K562 (cell line): Measurements from ENCODE around the gene GABARAPL2. TPM values are rescaled to one million over a fixed set of nuclear protein-coding genes. Genes with fewer than 3 reads are reported as not detected.

ENCODE experiments used
- BDP1 ChIP-seq: IDR thresholded peaks from 3 replicates; pipeline ENCODE4 v1.6.1; 2011; ENCODE audit not compliant: insufficient read length, insufficient read depth
- ETV5 ChIP-seq: sonication (generic); formaldehyde crosslinking; IDR thresholded peaks from 2 replicates; pipeline ENCODE4 v1.4.0; 2020; ENCODE audit warnings: low read depth, mild to moderate bottlenecking, missing genetic modification reagents
- FIP1L1 ChIP-seq: fragments of 200-400 bp; formaldehyde crosslinking; IDR thresholded peaks from 2 replicates; pipeline ENCODE4 v1.6.1; 2018; ENCODE audit warnings: mild to moderate bottlenecking, low read depth, low read length; ENCODE audit not compliant: poor library complexity, severe bottlenecking
- HSF4 ChIP-seq: fragments of 250-450 bp; sonication (Bioruptor Pico); IDR thresholded peaks from 2 replicates; pipeline ENCODE4 v2.1.2; 2022; ENCODE audit warnings: mild to moderate bottlenecking, moderate library complexity, borderline replicate concordance
- MAX ChIP-seq: sonication (generic); formaldehyde crosslinking; IDR thresholded peaks from 2 replicates; pipeline ENCODE4 v1.9.0; 2022; ENCODE audit warnings: mild to moderate bottlenecking, missing genetic modification reagents
- RBM34 ChIP-seq: fragments of 200-400 bp; formaldehyde crosslinking; IDR thresholded peaks from 2 replicates; pipeline ENCODE4 v1.6.1; 2018; ENCODE audit warnings: low read length, borderline replicate concordance; ENCODE audit not compliant: insufficient read depth
- RUNX1 ChIP-seq: sonication (generic); IDR thresholded peaks from 2 replicates; pipeline ENCODE4 v1.6.1; 2016; ENCODE audit warnings: antibody characterized with exemption, low read depth
- SAP30 ChIP-seq: fragments of 200-600 bp; sonication (generic); IDR thresholded peaks from 2 replicates; pipeline ENCODE4 v1.6.1; 2012; ENCODE audit warnings: borderline replicate concordance, low read depth, mild to moderate bottlenecking, moderate library complexity, low read length, control low read depth, inconsistent platforms; ENCODE audit not compliant: insufficient read depth, poor library complexity, severe bottlenecking
- SOX6 ChIP-seq: fragments of 450-650 bp; IDR thresholded peaks from 2 replicates; pipeline ENCODE4 v1.6.1; 2014; ENCODE audit warnings: mild to moderate bottlenecking
- ZNF121 ChIP-seq: sonication (generic); formaldehyde crosslinking; conservative IDR thresholded peaks from 2 replicates; pipeline ENCODE4 v1.8.0; 2022; ENCODE audit warnings: missing genetic modification reagents
- ZNF174 ChIP-seq: fragments of 250-450 bp; sonication (Bioruptor Pico); IDR thresholded peaks from 2 replicates; pipeline ENCODE4 v1.4.0; 2020; ENCODE audit warnings: mild to moderate bottlenecking
- polyA plus RNA-seq, 8 experiments: library from polyadenylated mRNA; depleted of rRNA in 4 of 8; stranded (reverse) in 5 of 8; unstranded in 3 of 8; fragments of >200 nt; fragmentation: Nextera tagmentation in 2 of 8; fragmentation: Illumina TruSeq in 1 of 8; extraction: Ambion mirVana in 2 of 8; extraction: Trizol in 1 of 8; gene quantifications; 2 replicates each; pipeline versions ENCODE4 v1.2.1 to v1.2.3, GENCODE V29; 2011 to 2014; ENCODE audit warnings: inconsistent platforms in 1 of 8, missing spikeins in 1 of 8
- total RNA-seq, 7 experiments: library from RNA; depleted of rRNA in 6 of 7; stranded (reverse); fragments of >200 nt in 6 of 7; fragmentation: Illumina TruSeq in 2 of 7; extraction: Trizol in 2 of 7; gene quantifications; 2 replicates each; pipeline versions ENCODE4 v1.2.1 to v1.2.3, GENCODE V29; 2011 to 2021; ENCODE audit warnings: low replicate concordance in 1 of 7
- TF ChIP-seq, protein P1 (sequence below): fragments of 450-650 bp; formaldehyde crosslinking; IDR thresholded peaks from 2 replicates; pipeline ENCODE4 v1.4.0; 2022; ENCODE audit warnings: missing genetic modification characterization
- TF ChIP-seq, protein P2 (sequence below): fragments of 450-650 bp; formaldehyde crosslinking; IDR thresholded peaks from 2 replicates; pipeline ENCODE4 v1.4.0; 2020; ENCODE audit warnings: mild to moderate bottlenecking
- TF ChIP-seq, protein P3 (sequence below): fragments of 200-400 bp; formaldehyde crosslinking; IDR thresholded peaks from 2 replicates; pipeline ENCODE4 v1.6.1; 2017; ENCODE audit warnings: mild to moderate bottlenecking, low read depth, low read length, moderate library complexity
- TF ChIP-seq, protein P4 (sequence below): fragments of 450-650 bp; conservative IDR thresholded peaks from 2 replicates; pipeline ENCODE4 v1.6.1; 2016; ENCODE audit warnings: missing genetic modification characterization, low read depth, mild to moderate bottlenecking, missing compliant biosample characterization, moderate library complexity
- TF ChIP-seq, protein P5 (sequence below), 2 experiments: IDR thresholded peaks in 1 of 2; conservative IDR thresholded peaks in 1 of 2; 2 replicates each; pipeline ENCODE4 v1.6.1; 2016; ENCODE audit warnings: low read depth in 2 of 2, mild to moderate bottlenecking in 1 of 2, missing compliant biosample characterization in 1 of 2, missing genetic modification characterization in 1 of 2, moderate library complexity in 1 of 2
- TF ChIP-seq, protein P6 (sequence below): sonication (generic); formaldehyde crosslinking; IDR thresholded peaks from 2 replicates; pipeline ENCODE4 v1.8.0; 2022; ENCODE audit warnings: mild to moderate bottlenecking, missing genetic modification reagents
- TF ChIP-seq, protein P7 (sequence below): fragments of 250-450 bp; sonication (Bioruptor Pico); IDR thresholded peaks from 2 replicates; pipeline ENCODE4 v1.9.0; 2021; ENCODE audit warnings: mild to moderate bottlenecking

Gene GABARAPL2
- total and polyA plus RNA-seq, 9 of the 15 experiments (the other 6 are each of a cell fraction or from before 2014, with no cell fraction given): 42.1 to 288 (median 91.8) TPM

GRCh38 chr16:75621170-75621477 lies 54.9 kb downstream of the GABARAPL2 start (continued):
- TF ChIP-seq, protein P1, sequence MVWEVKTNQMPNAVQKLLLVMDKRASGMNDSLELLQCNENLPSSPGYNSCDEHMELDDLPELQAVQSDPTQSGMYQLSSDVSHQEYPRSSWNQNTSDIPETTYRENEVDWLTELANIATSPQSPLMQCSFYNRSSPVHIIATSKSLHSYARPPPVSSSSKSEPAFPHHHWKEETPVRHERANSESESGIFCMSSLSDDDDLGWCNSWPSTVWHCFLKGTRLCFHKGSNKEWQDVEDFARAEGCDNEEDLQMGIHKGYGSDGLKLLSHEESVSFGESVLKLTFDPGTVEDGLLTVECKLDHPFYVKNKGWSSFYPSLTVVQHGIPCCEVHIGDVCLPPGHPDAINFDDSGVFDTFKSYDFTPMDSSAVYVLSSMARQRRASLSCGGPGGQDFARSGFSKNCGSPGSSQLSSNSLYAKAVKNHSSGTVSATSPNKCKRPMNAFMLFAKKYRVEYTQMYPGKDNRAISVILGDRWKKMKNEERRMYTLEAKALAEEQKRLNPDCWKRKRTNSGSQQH: 0 out of 2 replicates have a peak, but pooled peaks have one; percentile 76
- TF ChIP-seq HSF4 (CRISPR knock-in tag): no peak
- no peak for TF ChIP-seq ZNF174
- TF ChIP-seq, protein P2, sequence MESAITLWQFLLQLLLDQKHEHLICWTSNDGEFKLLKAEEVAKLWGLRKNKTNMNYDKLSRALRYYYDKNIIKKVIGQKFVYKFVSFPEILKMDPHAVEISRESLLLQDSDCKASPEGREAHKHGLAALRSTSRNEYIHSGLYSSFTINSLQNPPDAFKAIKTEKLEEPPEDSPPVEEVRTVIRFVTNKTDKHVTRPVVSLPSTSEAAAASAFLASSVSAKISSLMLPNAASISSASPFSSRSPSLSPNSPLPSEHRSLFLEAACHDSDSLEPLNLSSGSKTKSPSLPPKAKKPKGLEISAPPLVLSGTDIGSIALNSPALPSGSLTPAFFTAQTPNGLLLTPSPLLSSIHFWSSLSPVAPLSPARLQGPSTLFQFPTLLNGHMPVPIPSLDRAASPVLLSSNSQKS (CRISPR knock-in tag): no peak
- no peak for TF ChIP-seq ETV5 (CRISPR knock-in tag)
- no peak for TF ChIP-seq RUNX1
- TF ChIP-seq, protein P3, sequence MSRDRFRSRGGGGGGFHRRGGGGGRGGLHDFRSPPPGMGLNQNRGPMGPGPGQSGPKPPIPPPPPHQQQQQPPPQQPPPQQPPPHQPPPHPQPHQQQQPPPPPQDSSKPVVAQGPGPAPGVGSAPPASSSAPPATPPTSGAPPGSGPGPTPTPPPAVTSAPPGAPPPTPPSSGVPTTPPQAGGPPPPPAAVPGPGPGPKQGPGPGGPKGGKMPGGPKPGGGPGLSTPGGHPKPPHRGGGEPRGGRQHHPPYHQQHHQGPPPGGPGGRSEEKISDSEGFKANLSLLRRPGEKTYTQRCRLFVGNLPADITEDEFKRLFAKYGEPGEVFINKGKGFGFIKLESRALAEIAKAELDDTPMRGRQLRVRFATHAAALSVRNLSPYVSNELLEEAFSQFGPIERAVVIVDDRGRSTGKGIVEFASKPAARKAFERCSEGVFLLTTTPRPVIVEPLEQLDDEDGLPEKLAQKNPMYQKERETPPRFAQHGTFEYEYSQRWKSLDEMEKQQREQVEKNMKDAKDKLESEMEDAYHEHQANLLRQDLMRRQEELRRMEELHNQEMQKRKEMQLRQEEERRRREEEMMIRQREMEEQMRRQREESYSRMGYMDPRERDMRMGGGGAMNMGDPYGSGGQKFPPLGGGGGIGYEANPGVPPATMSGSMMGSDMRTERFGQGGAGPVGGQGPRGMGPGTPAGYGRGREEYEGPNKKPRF: no peak
- TF ChIP-seq, protein P4, sequence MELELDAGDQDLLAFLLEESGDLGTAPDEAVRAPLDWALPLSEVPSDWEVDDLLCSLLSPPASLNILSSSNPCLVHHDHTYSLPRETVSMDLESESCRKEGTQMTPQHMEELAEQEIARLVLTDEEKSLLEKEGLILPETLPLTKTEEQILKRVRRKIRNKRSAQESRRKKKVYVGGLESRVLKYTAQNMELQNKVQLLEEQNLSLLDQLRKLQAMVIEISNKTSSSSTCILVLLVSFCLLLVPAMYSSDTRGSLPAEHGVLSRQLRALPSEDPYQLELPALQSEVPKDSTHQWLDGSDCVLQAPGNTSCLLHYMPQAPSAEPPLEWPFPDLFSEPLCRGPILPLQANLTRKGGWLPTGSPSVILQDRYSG (tag): no peak
- no peak for TF ChIP-seq RBM34
- no peak for TF ChIP-seq MAX
- TF ChIP-seq FIP1L1: no peak
- peak; percentile 71 for TF ChIP-seq SOX6
- no peak for TF ChIP-seq SAP30
- no peak for TF ChIP-seq ZNF121
- TF ChIP-seq, protein P5, sequence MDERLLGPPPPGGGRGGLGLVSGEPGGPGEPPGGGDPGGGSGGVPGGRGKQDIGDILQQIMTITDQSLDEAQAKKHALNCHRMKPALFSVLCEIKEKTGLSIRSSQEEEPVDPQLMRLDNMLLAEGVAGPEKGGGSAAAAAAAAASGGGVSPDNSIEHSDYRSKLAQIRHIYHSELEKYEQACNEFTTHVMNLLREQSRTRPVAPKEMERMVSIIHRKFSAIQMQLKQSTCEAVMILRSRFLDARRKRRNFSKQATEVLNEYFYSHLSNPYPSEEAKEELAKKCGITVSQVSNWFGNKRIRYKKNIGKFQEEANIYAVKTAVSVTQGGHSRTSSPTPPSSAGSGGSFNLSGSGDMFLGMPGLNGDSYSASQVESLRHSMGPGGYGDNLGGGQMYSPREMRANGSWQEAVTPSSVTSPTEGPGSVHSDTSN (CRISPR knock-in tag; IDR thresholded peaks at IDR 0.05; ENCODE audit: low read depth): no peak
- TF ChIP-seq, protein P5 (tag; conservative IDR thresholded peaks at IDR 0.05; ENCODE audit: low read depth): no peak
- TF ChIP-seq, protein P6, sequence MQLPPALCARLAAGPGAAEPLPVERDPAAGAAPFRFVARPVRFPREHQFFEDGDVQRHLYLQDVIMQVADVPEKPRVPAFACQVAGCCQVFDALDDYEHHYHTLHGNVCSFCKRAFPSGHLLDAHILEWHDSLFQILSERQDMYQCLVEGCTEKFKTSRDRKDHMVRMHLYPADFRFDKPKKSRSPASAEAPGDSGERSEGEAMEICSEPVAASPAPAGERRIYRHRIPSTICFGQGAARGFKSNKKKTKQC (CRISPR knock-in tag): no peak
- TF ChIP-seq, protein P7, sequence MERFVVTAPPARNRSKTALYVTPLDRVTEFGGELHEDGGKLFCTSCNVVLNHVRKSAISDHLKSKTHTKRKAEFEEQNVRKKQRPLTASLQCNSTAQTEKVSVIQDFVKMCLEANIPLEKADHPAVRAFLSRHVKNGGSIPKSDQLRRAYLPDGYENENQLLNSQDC (CRISPR knock-in tag): no peak
- no peak for TF ChIP-seq BDP1
